HepG2 (cell line): ENCODE results near the gene DLG2. TPM values are rescaled to one million over a fixed set of nuclear protein-coding genes. Genes with fewer than 3 reads are reported as not detected.

Experiments used
- ARHGAP35 ChIP-seq: sonication (generic); formaldehyde crosslinking; IDR thresholded peaks from 2 replicates; pipeline ENCODE4 v1.9.0; 2022; ENCODE audit warnings: mild to moderate bottlenecking, inconsistent platforms, moderate library complexity, missing genetic modification reagents, borderline replicate concordance
- ARID5B ChIP-seq: IDR thresholded peaks from 2 replicates; pipeline ENCODE4 v1.4.0; 2020; ENCODE audit warnings: mild to moderate bottlenecking, missing genetic modification reagents
- BRD4 ChIP-seq: sonication (generic); formaldehyde crosslinking; IDR thresholded peaks from 2 replicates; pipeline ENCODE4 v1.4.0; 2020; ENCODE audit warnings: missing genetic modification reagents
- CREM ChIP-seq, 2 experiments: sonication (generic) in 1 of 2; formaldehyde crosslinking in 1 of 2; IDR thresholded peaks; 2 replicates each; pipeline versions ENCODE4 v1.4.0 to v1.6.1; 2016 to 2020; ENCODE audit warnings: antibody characterized with exemption in 1 of 2, mild to moderate bottlenecking in 1 of 2, missing genetic modification reagents in 1 of 2
- GPBP1L1 ChIP-seq: sonication (generic); formaldehyde crosslinking; IDR thresholded peaks from 2 replicates; pipeline ENCODE4 v1.5.0; 2020; ENCODE audit warnings: mild to moderate bottlenecking, missing genetic modification reagents
- GTF2F1 ChIP-seq: fragments of 150-350 bp; IDR thresholded peaks from 2 replicates; pipeline ENCODE4 v1.6.1; 2014; ENCODE audit warnings: low read length
- LCORL ChIP-seq, 2 experiments: fragments of 450-650 bp in 1 of 2; sonication (generic) in 1 of 2; formaldehyde crosslinking in 1 of 2; IDR thresholded peaks; 2 replicates each; pipeline versions ENCODE4 v1.5.0 to v1.6.1; 2017 to 2020; ENCODE audit warnings: antibody characterized with exemption in 1 of 2, missing genetic modification reagents in 1 of 2
- MTA1 ChIP-seq: sonication (generic); formaldehyde crosslinking; IDR thresholded peaks from 2 replicates; pipeline ENCODE4 v1.4.0; 2020; ENCODE audit warnings: missing genetic modification reagents, mild to moderate bottlenecking, borderline replicate concordance
- PITX1 ChIP-seq: sonication (generic); formaldehyde crosslinking; IDR thresholded peaks from 2 replicates; pipeline ENCODE4 v1.5.1; 2020; ENCODE audit warnings: mild to moderate bottlenecking, missing genetic modification reagents
- YEATS4 ChIP-seq: sonication (generic); formaldehyde crosslinking; IDR thresholded peaks from 2 replicates; pipeline ENCODE4 v1.4.0; 2020; ENCODE audit warnings: missing genetic modification reagents, borderline replicate concordance
- ZNF598 ChIP-seq: sonication (generic); formaldehyde crosslinking; IDR thresholded peaks from 2 replicates; pipeline ENCODE4 v1.5.1; 2020; ENCODE audit warnings: mild to moderate bottlenecking, missing genetic modification reagents, borderline replicate concordance
- ZNF674 ChIP-seq: sonication (generic); formaldehyde crosslinking; IDR thresholded peaks from 2 replicates; pipeline ENCODE4 v1.5.0; 2020; ENCODE audit warnings: low read depth, mild to moderate bottlenecking, missing genetic modification reagents
- polyA plus RNA-seq, 8 experiments: library from polyadenylated mRNA; depleted of rRNA in 3 of 8; stranded (reverse) in 7 of 8; unstranded in 1 of 8; fragments of >200 nt; fragmentation: Illumina TruSeq in 4 of 8; extraction: Trizol in 4 of 8; gene quantifications; 2 replicates each; pipeline versions ENCODE4 v1.2.1 to v1.2.3, GENCODE V29; 2011 to 2016; ENCODE audit warnings: low read depth in 4 of 8, missing spikeins in 1 of 8, mixed read lengths in 1 of 8; ENCODE audit not compliant: insufficient read depth in 1 of 8
- total RNA-seq, 5 experiments: library from RNA; depleted of rRNA; stranded (reverse); fragments of >200 nt; fragmentation: Illumina TruSeq; extraction: Trizol; gene quantifications; 2 replicates each; pipeline ENCODE4 v1.2.3, GENCODE V29; 2016; ENCODE audit warnings: low read depth in 1 of 5
- TF ChIP-seq, protein P1 (sequence below): sonication (generic); formaldehyde crosslinking; IDR thresholded peaks from 2 replicates; pipeline ENCODE4 v1.5.1; 2020; ENCODE audit warnings: mild to moderate bottlenecking, missing genetic modification reagents, moderate library complexity
- TF ChIP-seq, protein P2 (sequence below): sonication (generic); formaldehyde crosslinking; IDR thresholded peaks from 2 replicates; pipeline ENCODE4 v1.8.1; 2023; ENCODE audit warnings: mild to moderate bottlenecking, moderate library complexity, missing genetic modification reagents

The DLG2 gene
- total and polyA plus RNA-seq, 2 of the 13 experiments (the other 11 are each of a cell fraction or from before 2014, with no cell fraction given) = 0.46 to 1.0 TPM

- TF ChIP-seq ARHGAP35 (peak; percentile 62; the same call in 1 of the 2 replicates), ARID5B (CRISPR knock-in tag) (peak; percentile 49; the same call in 1 of the 2 replicates), LCORL (IDR thresholded peaks at IDR 0.05) (no peak), LCORL (CRISPR knock-in tag; IDR thresholded peaks at IDR 0.05) (0 out of 2 replicates have a peak, but pooled peaks have one; percentile 35), CREM (IDR thresholded peaks at IDR 0.05) (peak; percentile 89), CREM (CRISPR knock-in tag; IDR thresholded peaks at IDR 0.05) (0 out of 2 replicates have a peak, but pooled peaks have one; percentile 13), PITX1 (CRISPR knock-in tag) (peak; percentile 14; the same call in 1 of the 2 replicates), ZNF598 (CRISPR knock-in tag) (peak; percentile 37; the same call in 1 of the 2 replicates), ZNF674 (CRISPR knock-in tag) (0 out of 2 replicates have a peak, but pooled peaks have one; percentile 56), YEATS4 (CRISPR knock-in tag) (peak; percentile 68), GTF2F1 (0 out of 2 replicates have a peak, but pooled peaks have one; percentile 24), BRD4 (CRISPR knock-in tag) (peak; percentile 42; the same call in 1 of the 2 replicates), MTA1 (CRISPR knock-in tag) (peak; percentile 64; the same call in 1 of the 2 replicates), GPBP1L1 (CRISPR knock-in tag) (no peak)
- TF ChIP-seq, protein P1, sequence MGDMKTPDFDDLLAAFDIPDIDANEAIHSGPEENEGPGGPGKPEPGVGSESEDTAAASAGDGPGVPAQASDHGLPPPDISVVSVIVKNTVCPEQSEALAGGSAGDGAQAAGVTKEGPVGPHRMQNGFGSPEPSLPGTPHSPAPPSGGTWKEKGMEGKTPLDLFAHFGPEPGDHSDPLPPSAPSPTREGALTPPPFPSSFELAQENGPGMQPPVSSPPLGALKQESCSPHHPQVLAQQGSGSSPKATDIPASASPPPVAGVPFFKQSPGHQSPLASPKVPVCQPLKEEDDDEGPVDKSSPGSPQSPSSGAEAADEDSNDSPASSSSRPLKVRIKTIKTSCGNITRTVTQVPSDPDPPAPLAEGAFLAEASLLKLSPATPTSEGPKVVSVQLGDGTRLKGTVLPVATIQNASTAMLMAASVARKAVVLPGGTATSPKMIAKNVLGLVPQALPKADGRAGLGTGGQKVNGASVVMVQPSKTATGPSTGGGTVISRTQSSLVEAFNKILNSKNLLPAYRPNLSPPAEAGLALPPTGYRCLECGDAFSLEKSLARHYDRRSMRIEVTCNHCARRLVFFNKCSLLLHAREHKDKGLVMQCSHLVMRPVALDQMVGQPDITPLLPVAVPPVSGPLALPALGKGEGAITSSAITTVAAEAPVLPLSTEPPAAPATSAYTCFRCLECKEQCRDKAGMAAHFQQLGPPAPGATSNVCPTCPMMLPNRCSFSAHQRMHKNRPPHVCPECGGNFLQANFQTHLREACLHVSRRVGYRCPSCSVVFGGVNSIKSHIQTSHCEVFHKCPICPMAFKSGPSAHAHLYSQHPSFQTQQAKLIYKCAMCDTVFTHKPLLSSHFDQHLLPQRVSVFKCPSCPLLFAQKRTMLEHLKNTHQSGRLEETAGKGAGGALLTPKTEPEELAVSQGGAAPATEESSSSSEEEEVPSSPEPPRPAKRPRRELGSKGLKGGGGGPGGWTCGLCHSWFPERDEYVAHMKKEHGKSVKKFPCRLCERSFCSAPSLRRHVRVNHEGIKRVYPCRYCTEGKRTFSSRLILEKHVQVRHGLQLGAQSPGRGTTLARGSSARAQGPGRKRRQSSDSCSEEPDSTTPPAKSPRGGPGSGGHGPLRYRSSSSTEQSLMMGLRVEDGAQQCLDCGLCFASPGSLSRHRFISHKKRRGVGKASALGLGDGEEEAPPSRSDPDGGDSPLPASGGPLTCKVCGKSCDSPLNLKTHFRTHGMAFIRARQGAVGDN (CRISPR knock-in tag) = peak; percentile 92
- TF ChIP-seq, protein P2, sequence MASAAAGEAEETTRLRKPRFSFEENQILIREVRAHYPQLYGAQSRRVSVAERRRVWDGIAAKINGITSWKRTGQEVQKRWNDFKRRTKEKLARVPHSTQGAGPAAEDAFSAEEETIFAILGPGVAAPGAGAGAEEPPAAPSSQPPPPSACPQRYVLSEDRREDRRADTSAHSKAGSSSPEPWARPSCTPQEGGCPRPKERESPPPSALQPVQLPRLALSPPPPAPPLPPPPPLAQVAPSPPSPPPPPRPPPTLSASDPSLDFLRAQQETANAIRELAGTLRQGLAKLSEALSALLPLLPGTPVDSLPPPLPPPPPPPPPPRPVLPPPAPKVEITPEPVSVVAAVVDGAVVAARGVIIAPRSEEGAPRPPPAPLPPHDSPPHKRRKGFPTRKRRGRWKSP (CRISPR knock-in tag) = peak; percentile 60; the same call in 1 of the 2 replicates
Observed at GRCh38 chr11:85647604-85648299, 20.6 kb upstream of the DLG2 start, which contains the start of gene TMEM126A (continued).
